ENCODE results near the gene KPNB1.

Gene KPNB1

DNA sequence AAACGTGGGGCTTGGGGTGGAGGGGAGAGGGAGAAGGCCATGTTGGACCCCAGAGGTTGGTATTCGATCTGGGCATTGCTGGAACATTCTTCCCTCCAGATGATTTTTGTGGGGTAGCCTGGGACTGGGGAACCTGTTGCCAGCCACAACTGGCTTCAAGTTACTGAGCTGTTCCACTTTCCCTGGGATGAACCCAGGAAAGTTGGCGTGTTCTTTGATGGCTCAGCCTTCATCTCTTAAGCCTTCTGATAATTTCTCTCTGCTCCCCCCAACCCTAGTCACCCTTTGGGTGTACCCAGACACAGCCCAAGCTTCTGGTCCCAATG lies 85.4 kb downstream of the KPNB1 start:
- no peak for TF ChIP-seq CTCF (IDR thresholded peaks at IDR 0.05)
- intact Hi-C loops (cut with DNase I; ENCODE audit: low total_unique reads) = no loop called here
- Histone ChIP-seq H3K27me3 (peaks cover 0 to 65% of the 10 kb centered on the region in 2 donors), H3K9me3 (no peaks in the 10 kb centered on the region), H3K4me1 (peaks cover 0 to 17% (median 12%) of the 10 kb centered on the region in 4 donors), H3K36me3 (no peaks in the 10 kb centered on the region), H3K4me3 (no peak overlapping the region), H3K27ac (no peak overlapping the region)
- DNase-seq = no peak
